ENCODE measurements around the gene RUNX3. TPM values are rescaled to one million over a fixed set of nuclear protein-coding genes. Genes with fewer than 3 reads are reported as not detected.

The RUNX3 gene
- total and polyA plus RNA-seq, 2 donors: 0.37 to 2.5 TPM

- Histone ChIP-seq H3K36me3 (ENCODE audit: insufficient read depth) (no peaks in the 10 kb centered on the region), H3K27ac (ENCODE audit: low read depth) (no peak overlapping the region), H3K4me1 (ENCODE audit: insufficient read depth) (no peaks in the 10 kb centered on the region), H3K4me3 (ENCODE audit: low read depth, low read length) (no peak overlapping the region)
- WGBS: 41% methylated on average over 16 of the region's 16 CpGs
- DNase-seq (ENCODE audit: extremely low spot score): no peak
These were observed 4.5 kb upstream of the RUNX3 start for GRCh38 chr1:24934310-24935195.

GRCh38 chr1:24933468-24933867 is 3.4 kb upstream of the RUNX3 start:
- H3K4me1 ChIP-seq (ENCODE audit: insufficient read depth): no peaks in the 10 kb centered on the region
- WGBS: 63% methylated on average over 12 of the region's 12 CpGs
- no peak for DNase-seq (ENCODE audit: extremely low spot score)
- no peaks in the 10 kb centered on the region for H3K36me3 ChIP-seq (ENCODE audit: insufficient read depth)
- H3K4me3 ChIP-seq (ENCODE audit: low read depth, low read length): no peak overlapping the region
- H3K27ac ChIP-seq (ENCODE audit: low read depth): no peak overlapping the region

DNA sequence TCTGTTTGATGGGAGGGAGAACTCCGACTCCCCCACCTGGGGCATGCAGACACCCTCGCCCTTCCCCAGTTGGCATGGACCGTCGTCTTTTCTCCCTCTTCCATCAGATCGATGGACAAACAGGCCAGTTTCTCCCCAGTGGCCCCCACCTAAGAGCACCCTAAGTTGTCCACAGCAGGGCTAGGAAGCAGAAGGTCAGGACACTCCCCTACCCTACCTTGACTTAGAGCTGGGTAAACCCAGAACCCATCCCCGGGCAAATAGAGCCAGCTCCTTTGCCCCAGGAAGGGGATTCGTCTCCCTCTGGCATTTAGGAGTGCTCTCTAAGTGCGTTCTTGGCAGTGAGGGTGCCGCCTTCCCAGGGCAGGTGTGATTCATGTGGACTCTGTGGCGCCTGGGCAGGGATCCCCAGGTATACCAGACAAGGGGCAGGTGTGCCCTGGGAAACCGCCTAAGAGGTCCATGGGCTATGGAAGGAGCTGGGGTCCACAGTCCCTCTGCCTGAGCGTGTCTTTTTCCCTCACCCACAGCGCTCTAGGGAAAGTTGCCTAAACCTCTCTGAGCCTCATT is 2.7 kb upstream of the RUNX3 start:
- Histone ChIP-seq H3K4me1 (ENCODE audit: insufficient read depth) (no peaks in the 10 kb centered on the region), H3K4me3 (ENCODE audit: low read depth, low read length) (peak overlapping the region; percentile 4), H3K36me3 (ENCODE audit: insufficient read depth) (no peaks in the 10 kb centered on the region), H3K27ac (ENCODE audit: low read depth) (no peak overlapping the region)
- DNase-seq (ENCODE audit: extremely low spot score): no peak
- 55% methylated on average over 13 of the region's 13 CpGs for WGBS

DNA sequence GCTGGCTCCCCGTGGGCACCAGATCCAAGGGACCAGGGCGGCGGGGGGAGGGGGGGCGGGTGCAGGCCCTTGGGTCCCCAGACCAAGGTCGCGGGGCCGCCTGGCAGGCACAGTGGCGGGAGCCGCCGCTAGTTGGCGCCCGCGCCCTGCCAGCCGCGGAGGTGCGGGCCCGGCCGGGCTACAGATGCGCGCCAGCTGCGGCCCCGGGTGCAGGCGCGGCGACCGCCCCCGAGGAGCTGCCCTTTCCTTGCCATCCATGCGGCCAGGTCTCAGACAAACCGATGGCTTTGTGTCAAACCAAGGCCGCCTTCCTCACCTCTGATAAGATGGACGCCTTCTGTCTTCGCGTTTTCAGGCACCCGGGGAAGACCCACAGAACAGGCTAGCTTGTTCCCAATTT is 2.2 kb upstream of the RUNX3 start:
- H3K4me3 ChIP-seq (ENCODE audit: low read depth, low read length): peak overlapping the region; percentile 4
- H3K4me1 ChIP-seq (ENCODE audit: insufficient read depth): no peaks in the 10 kb centered on the region
- no peak for DNase-seq (ENCODE audit: extremely low spot score)
- WGBS: 3% methylated on average over 34 of the region's 34 CpGs
- H3K36me3 ChIP-seq (ENCODE audit: insufficient read depth): no peaks in the 10 kb centered on the region
- H3K27ac ChIP-seq (ENCODE audit: low read depth): no peak overlapping the region

DNA sequence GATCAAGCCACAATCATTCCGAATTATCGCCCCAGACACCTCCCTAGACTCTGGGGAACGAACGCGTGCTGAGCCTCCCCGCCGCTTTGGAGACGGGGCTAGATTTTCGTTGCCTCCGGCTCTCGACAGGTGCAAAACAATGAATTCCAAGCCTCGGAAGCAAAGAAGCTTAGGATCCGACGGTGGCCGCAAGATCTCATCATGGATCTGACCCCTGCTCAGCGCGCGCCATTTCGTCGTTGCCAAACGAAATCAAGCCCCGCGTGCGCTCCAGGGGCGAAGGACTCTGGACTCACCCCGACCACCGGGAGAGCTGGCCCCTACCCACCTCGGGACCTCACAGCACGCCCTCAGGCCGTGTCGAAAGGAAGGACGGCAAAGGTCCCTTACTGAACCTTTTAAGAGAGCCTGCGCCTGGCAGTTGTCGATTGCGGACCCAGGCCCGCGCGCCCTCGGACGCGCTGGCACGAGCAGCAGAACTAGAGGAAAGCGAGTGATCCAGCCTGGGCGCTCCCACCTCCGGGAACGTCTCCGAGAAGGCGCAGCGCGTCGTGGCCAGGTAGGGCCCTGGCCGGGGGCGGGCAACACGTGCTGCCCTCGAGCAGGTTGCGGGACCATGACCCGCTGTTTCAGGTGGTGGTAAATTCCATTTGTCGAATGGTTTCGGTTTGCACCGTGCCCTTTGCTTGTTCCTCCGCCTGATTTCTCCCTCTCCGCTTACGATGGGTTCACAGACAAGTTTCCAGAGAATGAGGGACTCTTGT is 1.6 kb upstream of the RUNX3 start:
- H3K27ac ChIP-seq (ENCODE audit: low read depth): no peak overlapping the region
- DNase-seq (ENCODE audit: extremely low spot score): no peak
- no peaks in the 10 kb centered on the region for H3K36me3 ChIP-seq (ENCODE audit: insufficient read depth)
- H3K4me3 ChIP-seq (ENCODE audit: low read depth, low read length): peak overlapping the region; percentile 4
- WGBS: 19% methylated on average over 63 of the region's 63 CpGs
- no peaks in the 10 kb centered on the region for H3K4me1 ChIP-seq (ENCODE audit: insufficient read depth)

DNA sequence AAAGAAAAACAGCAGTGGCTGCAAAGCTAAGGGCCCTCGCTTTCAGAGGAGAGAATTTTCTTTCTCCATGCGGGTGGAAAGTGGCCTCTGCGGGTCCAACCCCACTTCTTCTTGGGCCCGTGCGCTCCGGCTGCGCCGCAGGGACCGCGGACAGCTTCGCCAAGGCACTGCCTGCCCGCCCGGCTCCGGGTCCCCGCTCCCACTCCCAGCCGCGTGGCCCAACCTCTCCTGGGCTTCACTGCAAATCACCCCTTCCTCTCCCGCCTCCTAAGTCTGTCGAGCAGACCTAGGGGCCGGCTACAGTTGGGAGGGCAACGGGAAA is 1.0 kb upstream of the RUNX3 start:
- H3K27ac ChIP-seq (ENCODE audit: low read depth): no peak overlapping the region
- WGBS: 14% methylated on average over 21 of the region's 21 CpGs
- H3K4me3 ChIP-seq (ENCODE audit: low read depth, low read length): no peak overlapping the region
- no peaks in the 10 kb centered on the region for H3K4me1 ChIP-seq (ENCODE audit: insufficient read depth)
- no peaks in the 10 kb centered on the region for H3K36me3 ChIP-seq (ENCODE audit: insufficient read depth)
- no peak for DNase-seq (ENCODE audit: extremely low spot score)

GRCh38 chr1:24929398-24930259 is 447 bp downstream of the RUNX3 start:
- H3K4me1 ChIP-seq (ENCODE audit: insufficient read depth): no peaks in the 10 kb centered on the region
- DNase-seq (ENCODE audit: extremely low spot score): no peak
- peak overlapping the region; percentile 39 for H3K4me3 ChIP-seq (ENCODE audit: low read depth, low read length)
- 1% methylated on average over 127 of the region's 129 CpGs for WGBS
- H3K36me3 ChIP-seq (ENCODE audit: insufficient read depth): no peaks in the 10 kb centered on the region
- no peak overlapping the region for H3K27ac ChIP-seq (ENCODE audit: low read depth)

- DNase-seq (ENCODE audit: extremely low spot score): no peak
- no peaks in the 10 kb centered on the region for H3K36me3 ChIP-seq (ENCODE audit: insufficient read depth)
- no peak overlapping the region for H3K27ac ChIP-seq (ENCODE audit: low read depth)
- H3K4me1 ChIP-seq (ENCODE audit: insufficient read depth): no peaks in the 10 kb centered on the region
- WGBS: 3% methylated on average over 48 of the region's 48 CpGs
- peak overlapping the region; percentile 39 for H3K4me3 ChIP-seq (ENCODE audit: low read depth, low read length)
These were observed 1.2 kb downstream of the RUNX3 start for GRCh38 chr1:24928689-24929397.

GRCh38 chr1:24927988-24928688 is 1.9 kb downstream of the RUNX3 start:
- Histone ChIP-seq H3K4me3 (ENCODE audit: low read depth, low read length) (no peak overlapping the region), H3K4me1 (ENCODE audit: insufficient read depth) (no peaks in the 10 kb centered on the region), H3K27ac (ENCODE audit: low read depth) (no peak overlapping the region)

GRCh38 chr1:24927473-24927872 is 2.6 kb downstream of the RUNX3 start:
- Histone ChIP-seq H3K4me3 (ENCODE audit: low read depth, low read length) (no peak overlapping the region), H3K36me3 (ENCODE audit: insufficient read depth) (no peaks in the 10 kb centered on the region), H3K4me1 (ENCODE audit: insufficient read depth) (no peaks in the 10 kb centered on the region), H3K27ac (ENCODE audit: low read depth) (no peak overlapping the region)
- 32% methylated on average over 17 of the region's 17 CpGs for WGBS
- DNase-seq (ENCODE audit: extremely low spot score): no peak

More at GRCh38 chr1:24927988-24928688, 1.9 kb downstream of the RUNX3 start:
- H3K36me3 ChIP-seq (ENCODE audit: insufficient read depth): no peaks in the 10 kb centered on the region
- WGBS: 10% methylated on average over 15 of the region's 15 CpGs
- no peak for DNase-seq (ENCODE audit: extremely low spot score)

- no peak for DNase-seq (ENCODE audit: extremely low spot score)
These were observed 3.4 kb downstream of the RUNX3 start for GRCh38 chr1:24926563-24927249.

DNA sequence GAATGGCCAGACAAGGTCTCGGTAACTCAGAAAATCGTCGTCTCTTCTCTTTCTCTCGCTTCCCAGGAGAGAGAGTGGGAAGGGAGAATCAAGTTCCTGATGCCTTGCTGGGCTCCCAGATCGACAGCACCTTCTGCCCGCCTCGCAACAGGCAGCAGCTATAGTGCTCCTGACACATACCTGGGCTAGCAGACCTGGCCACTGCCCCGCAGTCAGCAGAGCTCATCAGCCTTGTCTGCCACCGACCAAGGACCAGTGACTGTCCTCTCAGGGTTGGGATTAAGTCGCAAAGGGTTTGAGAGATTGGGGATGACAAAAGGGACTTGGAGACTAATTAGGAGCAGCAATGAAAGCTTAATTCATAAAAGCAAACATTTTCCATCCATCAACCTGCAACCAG is 4.1 kb downstream of the RUNX3 start:
- H3K36me3 ChIP-seq (ENCODE audit: insufficient read depth): no peaks in the 10 kb centered on the region
- no peak overlapping the region for H3K27ac ChIP-seq (ENCODE audit: low read depth)
- no peaks in the 10 kb centered on the region for H3K4me1 ChIP-seq (ENCODE audit: insufficient read depth)
- no peak for DNase-seq (ENCODE audit: extremely low spot score)
- 28% methylated on average over 10 of the region's 10 CpGs for WGBS
- H3K4me3 ChIP-seq (ENCODE audit: low read depth, low read length): no peak overlapping the region

More at GRCh38 chr1:24926563-24927249, 3.4 kb downstream of the RUNX3 start:
- no peak overlapping the region for H3K4me3 ChIP-seq (ENCODE audit: low read depth, low read length)
- no peaks in the 10 kb centered on the region for H3K4me1 ChIP-seq (ENCODE audit: insufficient read depth)
- WGBS: 21% methylated on average over 15 of the region's 15 CpGs
- H3K36me3 ChIP-seq (ENCODE audit: insufficient read depth): no peaks in the 10 kb centered on the region
- H3K27ac ChIP-seq (ENCODE audit: low read depth): no peak overlapping the region
